MM.1S (cell line): ENCODE results near the gene GRIK1.

Experiments
- DNase-seq: peaks from one replicate; pipeline ENCODE4 v3.0.0-alpha.2; 2015
- H2AFZ ChIP-seq: fragments of 300-600 bp; sonication (generic); 2 replicates; pipeline ENCODE4 v1.6.0; 2016; ENCODE audit warnings: antibody characterized with exemption, low read length
- H3F3A ChIP-seq: fragments of 300-600 bp; sonication (generic); 2 replicates; pipeline ENCODE4 v1.6.1; 2016; ENCODE audit warnings: mild to moderate bottlenecking, antibody characterized with exemption, low read length, moderate library complexity, mixed read lengths; ENCODE audit not compliant: insufficient read depth
- H3K27ac ChIP-seq: fragments of 300-600 bp; sonication (generic); 2 replicates; pipeline ENCODE4 v1.5.1; 2016; ENCODE audit warnings: mild to moderate bottlenecking, low read length
- H3K27me3 ChIP-seq: fragments of 300-600 bp; sonication (generic); replicated peaks from 2 replicates; pipeline ENCODE4 v1.6.0; 2016; ENCODE audit warnings: low read length; ENCODE audit not compliant: insufficient read depth
- H3K36me3 ChIP-seq: fragments of 300-600 bp; sonication (generic); replicated peaks from 2 replicates; pipeline ENCODE4 v1.6.1; 2016; ENCODE audit warnings: mild to moderate bottlenecking, low read length, mixed read lengths; ENCODE audit not compliant: insufficient read depth
- H3K4me1 ChIP-seq: fragments of 300-600 bp; sonication (generic); 2 replicates; pipeline ENCODE4 v1.6.1; 2016; ENCODE audit warnings: low read length, mixed read lengths
- H3K4me2 ChIP-seq: fragments of 300-600 bp; sonication (generic); 2 replicates; pipeline ENCODE4 v1.6.0; 2016; ENCODE audit warnings: low read depth, low read length
- H3K4me3 ChIP-seq: fragments of 300-600 bp; sonication (generic); 2 replicates; pipeline ENCODE4 v1.5.1; 2016; ENCODE audit warnings: low read length, mixed read lengths
- H3K79me2 ChIP-seq: fragments of 300-600 bp; sonication (generic); 2 replicates; pipeline ENCODE4 v1.6.1; 2016; ENCODE audit warnings: mixed run types, low read length, mixed read lengths
- H3K9ac ChIP-seq: fragments of 300-600 bp; sonication (generic); 2 replicates; pipeline ENCODE4 v1.6.1; 2016; ENCODE audit warnings: low read length, mixed read lengths
- H3K9me2 ChIP-seq: fragments of 300-600 bp; sonication (generic); replicated peaks from 2 replicates; pipeline ENCODE4 v1.6.1; 2016; ENCODE audit warnings: mild to moderate bottlenecking, low read length, mixed read lengths; ENCODE audit not compliant: insufficient read depth
- H3K9me3 ChIP-seq: fragments of 300-600 bp; sonication (generic); replicated peaks from 2 replicates; pipeline ENCODE4 v1.6.1; 2016; ENCODE audit warnings: mild to moderate bottlenecking, low read length, mixed read lengths; ENCODE audit not compliant: insufficient read depth
- H4K20me1 ChIP-seq: fragments of 300-600 bp; sonication (generic); 2 replicates; pipeline ENCODE4 v1.6.1; 2016; ENCODE audit warnings: mild to moderate bottlenecking, low read length, moderate library complexity, mixed read lengths; ENCODE audit not compliant: insufficient read depth
- CTCF ChIP-seq: fragments of 300-600 bp; sonication (generic); IDR thresholded peaks from 2 replicates; pipeline ENCODE4 v1.5.1; 2016; ENCODE audit warnings: antibody characterized with exemption, low read length, mixed read lengths
- EZH2 ChIP-seq: fragments of 300-600 bp; sonication (generic); optimal IDR thresholded peaks from 2 replicates; pipeline ENCODE3; 2017; ENCODE audit warnings: low read depth, mild to moderate bottlenecking, antibody characterized with exemption, low read length, mixed read lengths
- EZH2phosphoT487 ChIP-seq: fragments of 300-600 bp; sonication (generic); IDR thresholded peaks from 2 replicates; pipeline ENCODE4 v1.6.1; 2018; ENCODE audit warnings: antibody characterized with exemption, low read length

GRIK1 gene

GRCh38 chr21:29979043-29979442, 39.2 kb upstream of the GRIK1 start:
- Histone ChIP-seq H2AFZ (no peak overlapping the region), H3K79me2 (no peaks in the 10 kb centered on the region), H3K9ac (no peak overlapping the region), H3K36me3 (no peaks in the 10 kb centered on the region), H4K20me1 (no peaks in the 10 kb centered on the region), H3K27ac (no peak overlapping the region), H3K4me3 (no peak overlapping the region), H3K9me2 (no peaks in the 10 kb centered on the region), H3K4me2 (no peak overlapping the region), H3K9me3 (no peaks in the 10 kb centered on the region), H3K4me1 (no peaks in the 10 kb centered on the region), H3F3A (no peaks in the 10 kb centered on the region), H3K27me3 (no peaks in the 10 kb centered on the region)
- TF ChIP-seq CTCF (no peak), EZH2phosphoT487 (no peak), EZH2 (no peak)
- no peak for DNase-seq

GRCh38 chr21:29975776-29976175, 36.0 kb upstream of the GRIK1 start:
- H3K27ac ChIP-seq = no peak overlapping the region
- H3K9me2 ChIP-seq = no peaks in the 10 kb centered on the region
- no peaks in the 10 kb centered on the region for H3K79me2 ChIP-seq
- H3F3A ChIP-seq = no peaks in the 10 kb centered on the region
- H3K4me2 ChIP-seq = no peak overlapping the region
- H2AFZ ChIP-seq = no peak overlapping the region
- H3K36me3 ChIP-seq = no peaks in the 10 kb centered on the region
- H3K27me3 ChIP-seq = no peaks in the 10 kb centered on the region
- TF ChIP-seq CTCF (no peak), EZH2phosphoT487 (no peak), EZH2 (no peak)
- no peak overlapping the region for H3K4me3 ChIP-seq
- H4K20me1 ChIP-seq = no peaks in the 10 kb centered on the region
- no peak overlapping the region for H3K9ac ChIP-seq
- H3K4me1 ChIP-seq = no peaks in the 10 kb centered on the region
- no peaks in the 10 kb centered on the region for H3K9me3 ChIP-seq
- no peak for DNase-seq

GRCh38 chr21:29973258-29973657, 33.5 kb upstream of the GRIK1 start:
- no peak for TF ChIP-seq EZH2
- TF ChIP-seq EZH2phosphoT487 = no peak
- TF ChIP-seq CTCF = no peak
- H2AFZ ChIP-seq = no peak overlapping the region
- no peaks in the 10 kb centered on the region for H3K9me2 ChIP-seq
- no peaks in the 10 kb centered on the region for H3K27me3 ChIP-seq
- H3K4me2 ChIP-seq = no peak overlapping the region
- no peaks in the 10 kb centered on the region for H3K79me2 ChIP-seq
- H3K36me3 ChIP-seq = no peaks in the 10 kb centered on the region
- H4K20me1 ChIP-seq = no peaks in the 10 kb centered on the region
- no peaks in the 10 kb centered on the region for H3K9me3 ChIP-seq
- no peak overlapping the region for H3K27ac ChIP-seq
- H3F3A ChIP-seq = no peaks in the 10 kb centered on the region
- no peak overlapping the region for H3K9ac ChIP-seq
- H3K4me1 ChIP-seq = no peaks in the 10 kb centered on the region
- no peak overlapping the region for H3K4me3 ChIP-seq
- no peak for DNase-seq
